Stimulated activated CD4-positive, alpha-beta T cell treated with anti-CD3 and anti-CD28 coated beads, TNF-alpha, amount 100 ng/mL, for 1 hour (primary cell): ENCODE results near the gene MAPK12.

Experiments
- DNase-seq, 3 donors: peaks; one replicate each; pipeline ENCODE4 v3.0.0-alpha.2; 2020; ENCODE audit warnings: low read depth in 3 of 3, low spot score in 1 of 3

The MAPK12 gene

GRCh38 chr22:50268655-50269113 is 7.2 kb upstream of the MAPK12 start:
- no peak for DNase-seq

GRCh38 chr22:50267591-50268390 is 6.3 kb upstream of the MAPK12 start:
- peak in 1 of 3 donors; percentile 52 for DNase-seq

GRCh38 chr22:50266994-50267393 is 5.5 kb upstream of the MAPK12 start:
- no peak for DNase-seq

- no peak for DNase-seq
These were observed 3.6 kb upstream of the MAPK12 start for GRCh38 chr22:50264946-50265669.

DNA sequence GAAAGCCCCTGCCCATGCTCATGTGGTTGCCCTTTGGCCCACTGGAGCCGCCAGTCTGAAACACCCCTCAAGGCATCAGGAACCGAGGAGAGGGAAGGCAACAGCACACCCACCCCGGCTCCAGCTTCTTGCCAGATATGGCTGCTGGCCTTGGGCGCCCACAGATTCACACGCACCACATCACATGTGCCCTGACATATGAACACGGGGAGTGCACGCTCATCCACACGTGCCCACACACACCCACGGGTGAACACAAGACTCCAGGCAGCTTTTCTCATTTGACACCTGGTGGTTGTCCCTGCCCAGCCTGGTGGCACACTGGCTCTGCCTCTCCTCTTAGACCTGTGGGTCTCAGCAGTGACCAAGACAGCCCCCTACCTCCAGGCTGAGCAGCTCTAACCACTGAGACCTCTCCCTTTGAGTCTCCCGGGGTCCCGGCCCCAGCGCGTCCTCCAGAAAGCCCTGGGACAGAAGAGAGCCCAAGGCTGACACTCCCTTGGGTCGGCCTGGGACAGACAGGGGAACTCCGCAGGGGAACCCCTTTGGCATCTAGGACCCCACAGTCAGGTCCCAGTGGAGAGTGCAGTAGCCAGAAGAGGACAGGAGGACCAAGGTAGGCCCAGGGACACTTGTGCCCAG is 2.7 kb upstream of the MAPK12 start:
- DNase-seq = no peak

DNA sequence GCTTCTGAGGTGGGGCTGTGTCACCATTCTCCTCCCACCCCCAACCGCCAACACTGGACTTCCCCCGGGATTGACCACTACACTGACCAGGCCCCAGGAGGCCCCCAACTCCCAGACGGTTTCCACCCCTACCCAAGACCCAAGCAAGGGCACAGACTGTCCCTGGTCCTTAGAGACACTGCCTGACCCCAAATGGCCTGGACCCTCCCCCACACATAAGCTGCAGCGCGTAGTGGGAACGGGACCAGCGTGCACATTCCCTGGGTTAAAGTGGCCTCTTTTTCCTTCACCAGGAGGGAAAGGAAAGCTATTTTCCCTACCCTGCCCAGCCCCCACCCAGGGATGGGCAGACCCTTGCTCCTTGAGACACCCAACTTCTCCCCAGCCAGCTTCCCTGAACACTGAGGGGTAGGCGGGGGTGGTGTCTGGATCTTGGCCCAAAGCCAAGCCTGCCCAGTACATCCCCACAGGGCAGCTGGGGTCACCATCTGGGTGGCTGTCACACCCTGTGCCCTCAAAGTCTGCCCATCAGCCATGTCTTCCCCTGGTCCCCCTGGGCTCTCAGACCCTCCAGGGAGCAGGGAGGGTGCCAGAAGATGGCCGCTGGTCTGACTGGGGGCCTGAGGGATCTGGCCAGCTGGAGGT is 1.6 kb upstream of the MAPK12 start:
- DNase-seq = no peak

DNA sequence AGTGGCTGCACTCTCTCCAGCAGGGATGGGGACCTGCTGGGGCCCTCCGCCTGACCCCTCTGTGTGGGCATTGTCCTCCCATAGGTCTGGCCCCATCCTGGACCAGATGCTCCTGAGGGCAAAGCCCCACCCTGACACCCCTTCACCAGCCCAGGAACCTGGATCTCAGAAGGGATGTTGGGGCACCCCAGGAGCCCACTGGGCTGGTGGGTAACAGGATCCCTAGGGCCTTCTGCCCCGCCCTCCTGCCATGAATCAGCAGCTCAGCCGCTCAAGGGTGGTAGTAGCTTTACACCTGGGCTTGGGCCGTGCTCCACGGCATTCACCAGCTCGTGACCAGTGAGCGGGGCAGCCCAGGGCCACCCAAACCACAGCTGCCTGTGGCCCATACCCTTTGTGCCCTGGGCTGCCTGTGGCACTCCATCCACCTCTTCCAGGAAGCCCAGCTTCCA is 1.0 kb upstream of the MAPK12 start:
- DNase-seq = no peak

DNA sequence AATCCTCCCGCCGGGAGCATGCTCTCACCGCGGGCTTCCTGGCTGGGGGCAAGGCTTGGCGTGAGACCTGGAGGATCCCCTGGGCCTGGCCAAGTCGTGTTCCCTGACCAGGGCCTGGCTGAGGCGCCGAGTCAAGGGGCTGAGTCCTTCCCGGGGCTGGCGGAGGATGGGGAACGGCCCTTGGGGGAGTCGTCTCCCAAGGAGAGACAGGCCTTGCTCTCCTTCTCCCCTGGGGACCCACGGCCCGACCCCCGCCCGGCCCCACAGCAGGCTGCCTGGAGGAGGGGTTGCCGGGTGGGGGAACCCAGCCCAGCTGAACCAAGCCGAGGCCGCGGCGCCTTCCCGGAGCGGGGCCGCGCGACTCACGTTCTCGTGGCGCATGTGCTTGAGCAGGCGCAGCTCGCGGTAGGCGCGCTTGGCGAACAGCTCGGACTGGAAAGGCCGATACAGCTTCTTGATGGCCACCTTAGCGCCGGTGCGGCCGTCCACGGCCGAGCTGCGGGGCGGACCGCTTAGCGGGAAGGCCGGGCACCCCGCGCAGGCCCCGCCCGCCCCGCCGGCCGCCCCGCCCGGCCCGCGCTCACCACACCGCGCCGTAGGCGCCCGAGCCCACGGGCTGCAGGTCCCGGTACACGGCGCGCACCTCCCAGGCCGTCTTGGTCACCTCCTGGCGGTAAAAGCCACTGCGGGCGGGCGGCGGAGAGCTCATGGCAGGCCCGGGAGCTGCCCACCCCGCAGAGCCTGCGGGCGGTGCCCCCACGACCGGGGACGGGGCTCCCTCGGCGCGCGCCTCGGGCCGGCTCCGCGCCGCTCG is 475 bp downstream of the MAPK12 start:
- no peak for DNase-seq

GRCh38 chr22:50260434-50260800 is 1.1 kb downstream of the MAPK12 start:
- DNase-seq = no peak

DNA sequence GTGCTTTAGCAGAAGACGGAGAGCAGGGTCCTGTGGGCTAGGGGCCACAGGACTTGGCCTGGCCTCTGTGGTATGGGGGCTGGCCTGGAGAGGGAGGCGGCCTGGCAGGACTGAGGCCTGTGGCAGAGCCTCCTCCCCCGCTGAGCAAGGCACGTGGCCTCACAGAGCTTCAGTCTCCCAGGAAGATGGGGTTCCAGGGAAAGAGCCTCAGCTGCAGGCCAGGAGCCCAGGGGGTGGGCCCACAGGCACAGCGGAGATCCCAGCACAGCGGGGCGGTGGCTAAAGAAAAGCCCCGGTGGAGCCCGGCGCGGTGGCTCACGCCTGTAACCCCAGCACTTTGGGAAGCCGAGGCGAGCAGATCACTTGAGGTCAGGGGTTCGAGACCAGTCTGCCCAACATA is 2.2 kb downstream of the MAPK12 start:
- no peak for DNase-seq

- DNase-seq = no peak
These were observed 2.9 kb downstream of the MAPK12 start for GRCh38 chr22:50258361-50259292.

GRCh38 chr22:50257451-50258360 is 3.8 kb downstream of the MAPK12 start:
- no peak for DNase-seq

DNA sequence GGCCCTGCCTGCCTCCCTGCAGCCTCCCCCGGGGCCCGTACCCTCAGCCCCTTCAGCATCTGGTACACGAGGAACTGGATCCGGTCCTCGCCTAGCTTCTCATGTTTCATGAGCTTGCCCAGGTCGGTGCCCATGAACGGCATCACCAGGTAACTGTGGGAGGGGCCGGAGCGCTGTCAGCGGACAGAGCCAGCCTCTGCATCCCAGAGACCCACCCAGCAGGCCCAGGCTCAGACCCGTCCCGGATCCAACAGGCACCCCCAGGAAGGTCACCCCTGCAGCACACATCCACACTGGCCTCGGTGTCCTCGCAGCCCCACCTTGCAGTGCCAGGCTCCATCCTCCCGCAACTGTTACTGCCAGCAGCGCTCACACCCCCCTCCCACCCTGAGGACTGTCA is 4.4 kb downstream of the MAPK12 start:
- no peak for DNase-seq

DNA sequence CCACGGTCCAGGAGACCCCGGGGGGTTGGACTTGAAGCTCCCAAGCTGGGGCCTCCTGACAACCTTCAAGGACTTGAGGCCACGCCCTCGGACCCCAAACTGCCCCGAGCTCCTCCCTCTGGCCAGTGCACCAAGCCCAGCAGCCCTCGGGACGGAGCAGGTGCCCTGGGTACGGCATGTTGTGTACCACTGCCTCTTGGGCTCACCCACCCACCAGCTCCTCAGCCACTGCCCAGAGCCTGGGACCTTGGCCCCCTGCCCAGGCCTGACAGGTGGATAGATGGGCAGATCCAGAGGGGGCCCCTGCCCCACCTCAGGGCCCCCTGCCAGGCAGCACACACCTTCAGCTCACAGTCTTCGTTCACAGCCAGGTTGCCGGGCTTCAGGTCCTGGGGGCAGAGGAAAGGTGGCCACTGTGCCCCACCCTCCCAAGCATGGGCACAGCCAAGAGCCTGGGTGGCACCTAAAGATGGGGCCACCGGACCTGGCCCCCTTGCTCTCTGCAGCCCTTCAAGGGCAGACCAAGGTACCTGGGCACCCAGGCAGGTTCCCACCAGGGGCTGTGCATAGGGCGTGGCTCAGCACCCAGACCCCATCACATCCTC is 5.1 kb downstream of the MAPK12 start:
- no peak for DNase-seq

DNA sequence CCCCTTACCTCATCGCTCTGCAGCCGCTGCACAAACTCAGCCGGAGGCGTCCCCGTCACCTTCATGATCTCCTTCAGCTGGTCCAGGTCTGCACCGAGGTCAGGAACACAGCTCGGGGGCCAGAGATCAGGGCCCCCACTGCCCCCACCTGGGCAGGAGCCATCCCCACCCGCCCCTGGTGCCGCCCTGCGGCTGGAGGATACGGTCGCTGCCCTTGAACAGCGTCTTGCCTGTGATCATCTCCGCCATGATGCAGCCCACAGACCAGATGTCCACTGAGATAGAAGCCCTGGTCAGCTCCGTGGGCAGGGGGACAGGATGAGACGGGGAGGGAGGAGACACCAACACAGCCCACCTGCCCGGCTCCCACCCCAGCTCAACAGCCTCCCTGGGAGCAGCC is 5.9 kb downstream of the MAPK12 start:
- DNase-seq = no peak

- no peak for DNase-seq
These were observed 6.4 kb downstream of the MAPK12 start for GRCh38 chr22:50255099-50255498.

DNA sequence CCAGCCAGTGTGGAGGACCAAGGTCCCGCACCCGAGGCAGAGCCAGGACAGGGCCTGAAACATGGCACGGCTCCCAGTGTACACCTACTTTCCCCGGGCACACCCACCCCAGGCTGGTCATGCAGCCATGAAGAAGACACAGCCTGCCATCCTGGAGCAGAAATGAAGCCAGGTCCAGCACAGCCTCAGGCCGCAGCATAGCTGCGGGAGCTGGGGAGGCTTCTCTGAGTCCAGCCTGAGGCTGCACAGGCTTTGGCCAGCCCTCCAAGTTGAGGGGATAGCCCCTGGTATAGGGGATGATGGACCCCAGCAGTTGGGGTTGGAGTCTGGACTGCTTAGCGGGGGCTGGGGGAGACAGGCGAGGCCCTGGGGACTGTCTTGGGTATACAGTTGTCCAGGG is 7.5 kb downstream of the MAPK12 start:
- DNase-seq = no peak
